BE2C (cell line): ENCODE data around the gene WWP2.

Experiments used
- DNase-seq: peaks from one replicate; pipeline ENCODE4 v3.0.0-alpha.2; 2020
- H3K27me3 ChIP-seq: fragments of 250-450 bp; sonication (Bioruptor Pico); 2 replicates; pipeline ENCODE4 v1.5.1; 2020; ENCODE audit warnings: mild to moderate bottlenecking
- H3K36me3 ChIP-seq: fragments of 250-450 bp; sonication (Bioruptor Pico); 2 replicates; pipeline ENCODE4 v1.5.1; 2020; ENCODE audit warnings: mild to moderate bottlenecking
- H3K4me1 ChIP-seq: fragments of 250-450 bp; sonication (Bioruptor Pico); 2 replicates; pipeline ENCODE4 v1.5.1; 2020
- H3K4me3 ChIP-seq: 2 replicates; pipeline ENCODE4 v1.5.1; 2011; ENCODE audit warnings: low read depth, low read length
- H3K9me3 ChIP-seq: fragments of 250-450 bp; sonication (Bioruptor Pico); 2 replicates; pipeline ENCODE4 v1.5.1; 2020
- TF ChIP-seq, protein P1 (sequence below): IDR thresholded peaks from 2 replicates; pipeline ENCODE4 v1.5.1; 2012; ENCODE audit warnings: mild to moderate bottlenecking, low read depth, low read length

Gene WWP2

DNA sequence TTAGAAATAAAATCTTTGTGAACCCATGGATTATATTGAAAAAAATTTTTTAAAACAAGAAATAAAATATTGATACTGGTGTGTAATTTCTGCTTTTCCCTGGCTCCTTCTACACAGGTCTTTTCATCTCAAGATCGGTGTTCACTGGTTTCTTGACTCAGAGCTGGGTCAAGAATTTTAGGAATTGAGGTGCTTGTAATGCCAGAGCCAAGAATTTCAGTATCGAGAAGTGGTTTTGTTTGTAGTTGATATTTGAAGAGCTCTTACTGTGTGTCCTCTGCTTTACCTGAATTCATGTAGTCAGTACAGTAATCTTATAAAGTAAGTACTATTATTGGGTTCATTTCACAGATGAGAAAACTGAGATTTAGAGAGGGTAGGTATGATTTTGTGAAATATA, 7.3 kb downstream of the WWP2 start:
- no peak overlapping the region for H3K4me3 ChIP-seq
- H3K4me1 ChIP-seq, result no peaks in the 10 kb centered on the region
- no peaks in the 10 kb centered on the region for H3K36me3 ChIP-seq
- H3K27me3 ChIP-seq, result no peaks in the 10 kb centered on the region
- no peak for DNase-seq
- H3K9me3 ChIP-seq, result no peaks in the 10 kb centered on the region
- TF ChIP-seq, protein P1, sequence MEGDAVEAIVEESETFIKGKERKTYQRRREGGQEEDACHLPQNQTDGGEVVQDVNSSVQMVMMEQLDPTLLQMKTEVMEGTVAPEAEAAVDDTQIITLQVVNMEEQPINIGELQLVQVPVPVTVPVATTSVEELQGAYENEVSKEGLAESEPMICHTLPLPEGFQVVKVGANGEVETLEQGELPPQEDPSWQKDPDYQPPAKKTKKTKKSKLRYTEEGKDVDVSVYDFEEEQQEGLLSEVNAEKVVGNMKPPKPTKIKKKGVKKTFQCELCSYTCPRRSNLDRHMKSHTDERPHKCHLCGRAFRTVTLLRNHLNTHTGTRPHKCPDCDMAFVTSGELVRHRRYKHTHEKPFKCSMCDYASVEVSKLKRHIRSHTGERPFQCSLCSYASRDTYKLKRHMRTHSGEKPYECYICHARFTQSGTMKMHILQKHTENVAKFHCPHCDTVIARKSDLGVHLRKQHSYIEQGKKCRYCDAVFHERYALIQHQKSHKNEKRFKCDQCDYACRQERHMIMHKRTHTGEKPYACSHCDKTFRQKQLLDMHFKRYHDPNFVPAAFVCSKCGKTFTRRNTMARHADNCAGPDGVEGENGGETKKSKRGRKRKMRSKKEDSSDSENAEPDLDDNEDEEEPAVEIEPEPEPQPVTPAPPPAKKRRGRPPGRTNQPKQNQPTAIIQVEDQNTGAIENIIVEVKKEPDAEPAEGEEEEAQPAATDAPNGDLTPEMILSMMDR, result no peak

DNA sequence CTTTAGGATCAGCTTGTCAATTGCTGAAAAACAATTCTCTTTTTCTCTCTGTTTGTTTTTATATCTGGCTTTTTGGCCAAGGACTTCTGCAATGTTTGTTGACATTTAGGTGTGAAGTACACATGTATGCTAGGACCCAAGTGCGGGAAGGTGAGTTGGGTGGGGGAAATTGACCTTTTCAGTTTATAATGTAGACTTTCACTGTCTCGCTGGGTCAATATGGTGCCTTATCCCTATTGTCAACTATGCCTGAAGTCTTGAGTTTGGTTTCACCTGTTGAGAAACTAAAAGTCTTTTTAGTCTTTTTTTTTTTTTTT, 9.5 kb downstream of the WWP2 start:
- Histone ChIP-seq H3K4me3 (no peak overlapping the region), H3K36me3 (no peaks in the 10 kb centered on the region), H3K9me3 (no peaks in the 10 kb centered on the region), H3K4me1 (no peaks in the 10 kb centered on the region), H3K27me3 (no peaks in the 10 kb centered on the region)
- TF ChIP-seq, protein P1, result no peak
- no peak for DNase-seq

DNA sequence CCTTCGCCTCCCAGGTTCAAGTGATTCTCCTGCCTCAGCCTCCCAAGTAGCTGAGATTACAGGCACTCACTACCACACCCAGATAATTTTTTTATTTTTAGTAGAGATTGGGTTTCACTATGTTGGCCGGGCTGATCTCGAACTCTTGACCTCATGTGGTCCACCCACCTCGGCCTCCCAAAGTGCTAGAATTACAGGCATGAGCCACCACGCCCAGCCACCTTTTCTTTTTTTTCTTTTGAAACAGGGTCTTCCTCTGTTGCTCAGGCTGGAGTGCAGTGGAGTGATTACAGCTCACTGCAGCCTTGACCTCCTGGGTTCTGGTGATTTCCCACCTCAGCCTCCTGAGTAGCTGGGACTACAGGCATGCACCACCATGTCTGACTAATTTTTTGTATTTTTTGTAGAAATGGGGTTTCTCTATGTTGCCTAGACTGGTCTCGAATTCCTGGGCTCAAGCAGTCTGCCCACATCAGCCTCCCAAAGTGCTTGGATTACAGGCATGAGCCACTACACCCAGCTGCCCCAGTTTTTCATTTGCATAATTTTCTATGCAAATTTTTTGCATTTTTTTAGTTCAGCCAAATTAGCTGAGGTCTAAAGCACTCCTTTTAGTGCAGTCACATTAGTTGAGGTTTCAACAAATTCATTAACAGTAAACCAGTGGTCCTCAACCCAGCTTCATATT, 11.3 kb downstream of the WWP2 start:
- no peaks in the 10 kb centered on the region for H3K27me3 ChIP-seq
- no peaks in the 10 kb centered on the region for H3K4me1 ChIP-seq
- H3K4me3 ChIP-seq, result no peak overlapping the region
- H3K9me3 ChIP-seq, result no peaks in the 10 kb centered on the region
- H3K36me3 ChIP-seq, result no peaks in the 10 kb centered on the region
- DNase-seq, result no peak
- TF ChIP-seq, protein P1, result no peak

DNA sequence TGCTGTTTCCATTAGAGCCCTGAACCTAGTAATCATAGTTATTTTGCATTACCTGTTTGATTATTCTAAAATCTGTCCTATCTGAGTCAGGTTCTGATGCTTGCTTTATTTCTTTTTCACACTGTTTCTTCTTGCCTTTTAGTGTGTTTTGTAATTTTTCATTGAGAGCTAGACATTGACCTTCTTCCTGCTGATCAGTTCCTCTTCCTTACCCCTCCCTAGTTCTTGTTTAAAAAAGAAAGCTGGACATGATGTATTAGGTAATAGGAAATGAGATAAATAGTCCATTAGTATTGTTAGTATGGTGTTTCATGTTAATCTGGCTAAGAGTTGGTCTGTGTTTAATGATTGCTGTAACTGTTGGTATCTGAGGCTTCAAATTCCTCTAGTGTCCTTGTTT, 13.4 kb downstream of the WWP2 start:
- no peaks in the 10 kb centered on the region for H3K27me3 ChIP-seq
- DNase-seq, result no peak
- H3K36me3 ChIP-seq, result no peaks in the 10 kb centered on the region
- TF ChIP-seq, protein P1, result no peak
- H3K4me3 ChIP-seq, result no peak overlapping the region
- no peaks in the 10 kb centered on the region for H3K9me3 ChIP-seq
- no peaks in the 10 kb centered on the region; the same call in 1 of the 2 replicates for H3K4me1 ChIP-seq

DNA sequence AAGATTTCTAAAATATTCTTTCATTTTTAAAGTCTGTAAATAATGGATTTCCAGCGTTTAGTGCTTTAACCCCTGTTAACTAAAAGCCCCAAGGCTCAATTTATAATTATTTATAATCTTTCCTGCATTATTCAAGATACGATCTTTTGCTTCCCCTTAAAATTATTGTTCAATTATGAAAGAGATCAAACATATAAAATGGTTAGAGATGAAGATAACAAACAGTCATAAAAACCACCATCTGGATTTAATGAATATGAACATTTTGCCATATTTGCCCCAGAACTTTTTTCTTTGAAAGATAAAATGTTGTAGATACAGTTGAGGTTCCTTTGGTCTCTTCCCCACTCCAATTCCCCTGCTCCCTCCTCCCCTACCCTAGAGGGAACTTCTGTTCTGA, 17.6 kb downstream of the WWP2 start:
- Histone ChIP-seq H3K4me1 (no peaks in the 10 kb centered on the region; the same call in 1 of the 2 replicates), H3K36me3 (no peaks in the 10 kb centered on the region), H3K27me3 (no peaks in the 10 kb centered on the region), H3K9me3 (no peaks in the 10 kb centered on the region), H3K4me3 (no peak overlapping the region)
- TF ChIP-seq, protein P1, result no peak
- no peak for DNase-seq

DNA sequence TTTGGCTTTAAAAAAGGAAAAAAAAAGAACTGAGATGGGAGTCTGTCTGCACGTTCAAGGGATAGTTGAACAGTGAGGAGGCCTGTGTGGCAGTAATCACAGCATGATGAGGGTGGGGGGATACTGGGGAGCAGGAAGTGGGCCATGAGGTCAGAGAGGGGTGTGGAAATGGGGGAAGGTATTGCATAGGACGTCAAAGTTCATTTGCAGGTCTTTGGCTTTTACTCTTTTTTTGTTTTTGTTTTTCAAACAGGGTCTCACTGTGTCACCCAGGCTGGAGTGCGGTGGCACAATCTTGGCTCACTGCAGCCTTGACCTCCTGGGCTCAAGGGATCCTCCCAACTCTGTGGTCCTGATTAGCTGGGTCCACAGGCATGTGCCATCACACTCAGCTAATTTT, 19.0 kb downstream of the WWP2 start:
- DNase-seq, result no peak
- no peak overlapping the region for H3K4me3 ChIP-seq
- no peaks in the 10 kb centered on the region; the same call in 1 of the 2 replicates for H3K4me1 ChIP-seq
- no peaks in the 10 kb centered on the region for H3K27me3 ChIP-seq
- H3K36me3 ChIP-seq, result no peaks in the 10 kb centered on the region
- H3K9me3 ChIP-seq, result no peaks in the 10 kb centered on the region
- TF ChIP-seq, protein P1, result no peak
